GM21526 (cell line): ENCODE results near the gene VKORC1.

ENCODE experiments used
- ATAC-seq: cut with Tn5 transposase; IDR thresholded peaks from one replicate; pipeline ENCODE4 v1.9.1; 2021; ENCODE audit warnings: moderate library complexity; ENCODE audit not compliant: unreplicated experiment, low FRiP score

VKORC1 gene

GRCh38 chr16:31130899-31131298 lies 36.3 kb upstream of the VKORC1 start:
- ATAC-seq = no peak

- ATAC-seq = no peak
Measured at GRCh38 chr16:31130336-31130891, 35.8 kb upstream of the VKORC1 start.

GRCh38 chr16:31129568-31130335 lies 35.2 kb upstream of the VKORC1 start:
- ATAC-seq = no peak

GRCh38 chr16:31128711-31129567 lies 34.3 kb upstream of the VKORC1 start:
- no peak for ATAC-seq

- no peak for ATAC-seq
Measured at GRCh38 chr16:31127182-31127581, 32.6 kb upstream of the VKORC1 start.

GRCh38 chr16:31125844-31126243 lies 31.2 kb upstream of the VKORC1 start:
- ATAC-seq = no peak

GRCh38 chr16:31120129-31120528 lies 25.5 kb upstream of the VKORC1 start:
- ATAC-seq = no peak

- ATAC-seq = no peak
Measured at GRCh38 chr16:31118223-31119155, 23.9 kb upstream of the VKORC1 start.

- ATAC-seq = peak; percentile 87
Measured at GRCh38 chr16:31117384-31118222, 23.0 kb upstream of the VKORC1 start, which contains the start of gene KAT8. Gene KAT8, plus strand, starts transcription at chr16:31117664. Its CDS starts 18 bp downstream, at chr16:31117682.

- no peak for ATAC-seq
Measured at GRCh38 chr16:31114468-31114867, 19.9 kb upstream of the VKORC1 start.

GRCh38 chr16:31113121-31114120 lies 18.8 kb upstream of the VKORC1 start:
- no peak for ATAC-seq

GRCh38 chr16:31112711-31113110 lies 18.1 kb upstream of the VKORC1 start:
- ATAC-seq = no peak

- no peak for ATAC-seq
Measured at GRCh38 chr16:31111881-31112466, 17.4 kb upstream of the VKORC1 start.

- ATAC-seq = no peak
Measured at GRCh38 chr16:31110106-31111034, 15.8 kb upstream of the VKORC1 start.

- no peak for ATAC-seq
Measured at GRCh38 chr16:31109622-31110021, 15.0 kb upstream of the VKORC1 start.

GRCh38 chr16:31108794-31109558 lies 14.4 kb upstream of the VKORC1 start:
- no peak for ATAC-seq
